HG03575 (cell line): ENCODE results near the gene ARMCX2.
"Not testable (repeated sequence)": the region's sequence is repeated elsewhere in the genome, so short reads cannot be mapped to it uniquely, and the experiment has no call there.

Source experiments
- ATAC-seq: cut with Tn5 transposase; IDR thresholded peaks from one replicate; pipeline ENCODE4 v1.9.1; 2021; ENCODE audit not compliant: unreplicated experiment, insufficient number of reproducible peaks, low FRiP score; ENCODE audit errors: extremely low read depth

Gene ARMCX2

GRCh38 chrX:101659601-101660063, at the start of gene ARMCX2:
ARMCX2 (minus strand) TSS chrX:101659850; CDS start chrX:101657588, 2,262 bp downstream.
- ATAC-seq, result no peak

GRCh38 chrX:101709384-101709783, 49.7 kb upstream of the ARMCX2 start:
- no peak for ATAC-seq

GRCh38 chrX:101708163-101708562, 48.5 kb upstream of the ARMCX2 start:
- no peak for ATAC-seq

GRCh38 chrX:101693476-101693875, 33.8 kb upstream of the ARMCX2 start:
- ATAC-seq, result peak; percentile 44

GRCh38 chrX:101691835-101692234, 32.2 kb upstream of the ARMCX2 start:
- no peak for ATAC-seq

GRCh38 chrX:101686574-101686973, 26.9 kb upstream of the ARMCX2 start:
- ATAC-seq, result no peak

GRCh38 chrX:101685923-101686322, 26.3 kb upstream of the ARMCX2 start:
- no peak for ATAC-seq

- no peak for ATAC-seq
Observed at GRCh38 chrX:101682723-101683122, 23.1 kb upstream of the ARMCX2 start.

- ATAC-seq, result no peak
Observed at GRCh38 chrX:101677028-101677427, 17.4 kb upstream of the ARMCX2 start.

- ATAC-seq, result no peak
Observed at GRCh38 chrX:101676571-101676970, 16.9 kb upstream of the ARMCX2 start.

- no peak for ATAC-seq
Observed at GRCh38 chrX:101668143-101668542, 8.5 kb upstream of the ARMCX2 start.

GRCh38 chrX:101658661-101659491, 774 bp downstream of the ARMCX2 start:
- no peak for ATAC-seq

GRCh38 chrX:101657495-101657894, 2.2 kb downstream of the ARMCX2 start:
- no peak for ATAC-seq

GRCh38 chrX:101656817-101657216, 2.8 kb downstream of the ARMCX2 start:
- ATAC-seq, result no peak

- no peak for ATAC-seq
Observed at GRCh38 chrX:101655534-101655933, 4.1 kb downstream of the ARMCX2 start.

- ATAC-seq, result not testable (repeated sequence)
Observed at GRCh38 chrX:101647716-101648115, 11.9 kb downstream of the ARMCX2 start.

GRCh38 chrX:101642093-101642492, 17.6 kb downstream of the ARMCX2 start:
- no peak for ATAC-seq

- ATAC-seq, result no peak
Observed at GRCh38 chrX:101639583-101639982, 20.1 kb downstream of the ARMCX2 start.

- no peak for ATAC-seq
Observed at GRCh38 chrX:101619364-101619763, 40.3 kb downstream of the ARMCX2 start.

GRCh38 chrX:101617211-101618191, 42.1 kb downstream of the ARMCX2 start, which contains the start of gene ARMCX6:
ARMCX6 (minus strand) TSS chrX:101618000; CDS start chrX:101616620, 1,380 bp downstream.
- ATAC-seq, result peak; percentile 71
